ENCODE data around the gene UGCG. TPM values are rescaled to one million over a fixed set of nuclear protein-coding genes. Genes with fewer than 3 reads are reported as not detected.
A peak's percentile ranks its signal among the peaks of the same experiment; 100 is the strongest.

Gene UGCG
- total RNA-seq, 2 donors from 2014 or later: 15.1 to 15.8 TPM

DNA sequence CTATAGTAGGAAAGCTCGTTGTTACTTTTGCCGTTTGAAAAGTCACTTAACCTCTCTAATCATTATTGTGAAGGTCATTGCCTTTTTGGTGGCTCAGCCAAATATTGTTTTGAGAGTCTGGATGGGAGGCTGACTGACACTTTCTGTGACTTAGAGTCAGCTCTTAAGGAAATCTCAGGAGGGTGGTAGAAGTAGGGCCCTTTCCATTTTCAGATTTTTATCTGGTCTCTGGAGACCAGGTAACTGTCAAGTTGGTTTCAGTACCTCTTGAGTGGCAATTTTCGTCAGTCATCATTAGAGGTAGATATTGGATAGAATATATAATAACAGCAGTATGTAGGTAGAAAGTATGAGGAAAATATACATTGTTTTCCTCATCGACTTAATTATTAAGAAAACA lies 23.3 kb downstream of the UGCG start:
- Mint-ChIP-seq H3K4me1 (peaks cover 17% of the 10 kb centered on the region), H3K9me3 (no peaks in the 10 kb centered on the region), H3K36me3 (ENCODE audit: low read depth) (peaks cover 80% of the 10 kb centered on the region), H3K27ac (no peak overlapping the region), H3K27me3 (no peaks in the 10 kb centered on the region), H3K4me3 (no peak overlapping the region)
- ATAC-seq (replicated peaks): no peak

DNA sequence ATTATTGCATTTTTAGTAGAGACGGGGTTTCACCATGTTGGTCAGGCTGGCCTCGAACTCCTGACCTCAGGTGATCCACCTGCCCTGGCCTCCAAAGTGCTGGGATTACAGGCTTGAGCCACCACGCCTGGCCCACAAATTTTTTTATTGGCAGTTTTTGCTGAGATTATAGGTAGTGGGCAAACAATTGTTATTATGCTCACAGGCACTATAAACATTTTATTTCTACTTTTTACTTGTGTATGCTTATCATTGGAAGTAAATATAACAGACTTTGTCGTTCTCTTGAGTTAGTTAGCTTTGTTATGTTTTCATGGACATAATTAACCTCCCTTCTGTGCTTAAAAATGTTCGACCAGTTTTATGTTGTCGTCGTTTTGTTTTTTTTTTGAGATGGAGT lies 23.9 kb downstream of the UGCG start:
- peaks cover 75% of the 10 kb centered on the region for H3K36me3 Mint-ChIP-seq (ENCODE audit: low read depth)
- H3K27me3 Mint-ChIP-seq: no peaks in the 10 kb centered on the region
- H3K27ac Mint-ChIP-seq: no peak overlapping the region
- ATAC-seq (replicated peaks): no peak
- H3K4me3 Mint-ChIP-seq: no peak overlapping the region
- H3K9me3 Mint-ChIP-seq: no peaks in the 10 kb centered on the region
- peaks cover 13% of the 10 kb centered on the region for H3K4me1 Mint-ChIP-seq

DNA sequence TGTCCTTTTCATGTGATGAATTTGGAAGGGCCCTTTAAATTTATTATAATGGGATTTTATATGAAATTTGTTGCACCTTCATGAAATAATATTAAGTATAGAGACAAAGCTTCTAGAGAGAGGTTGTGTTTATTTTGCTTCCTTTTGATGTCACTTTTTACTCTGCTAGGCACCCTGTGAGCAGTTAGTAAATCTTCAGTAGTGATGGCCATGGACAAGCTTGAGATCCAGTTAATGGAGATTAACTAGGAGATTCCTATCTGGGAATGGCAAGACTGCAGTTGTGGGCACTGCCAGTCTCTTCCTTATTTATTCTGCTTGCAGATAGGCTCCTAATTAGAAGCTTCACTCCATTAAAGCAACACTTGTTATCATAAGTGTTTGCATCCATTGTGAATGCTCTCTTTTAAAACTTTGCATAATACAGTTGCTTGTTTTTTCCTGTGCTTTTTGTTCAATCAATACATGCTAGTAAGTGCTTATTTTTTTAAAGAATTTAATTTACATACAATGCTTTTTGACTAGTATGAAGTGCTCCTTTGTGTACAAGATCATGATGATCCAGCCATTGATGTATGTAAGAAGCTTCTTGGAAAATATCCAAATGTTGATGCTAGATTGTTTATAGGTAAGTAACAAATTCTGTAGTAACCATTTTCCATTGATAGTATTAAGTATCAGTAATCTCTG lies 25.9 kb downstream of the UGCG start:
- H3K36me3 Mint-ChIP-seq (ENCODE audit: low read depth): peaks cover 79% of the 10 kb centered on the region
- H3K4me1 Mint-ChIP-seq: peaks cover 9% of the 10 kb centered on the region
- H3K27me3 Mint-ChIP-seq: no peaks in the 10 kb centered on the region
- no peaks in the 10 kb centered on the region for H3K9me3 Mint-ChIP-seq
- no peak overlapping the region for H3K27ac Mint-ChIP-seq
- H3K4me3 Mint-ChIP-seq: no peak overlapping the region
- ATAC-seq (replicated peaks): no peak

DNA sequence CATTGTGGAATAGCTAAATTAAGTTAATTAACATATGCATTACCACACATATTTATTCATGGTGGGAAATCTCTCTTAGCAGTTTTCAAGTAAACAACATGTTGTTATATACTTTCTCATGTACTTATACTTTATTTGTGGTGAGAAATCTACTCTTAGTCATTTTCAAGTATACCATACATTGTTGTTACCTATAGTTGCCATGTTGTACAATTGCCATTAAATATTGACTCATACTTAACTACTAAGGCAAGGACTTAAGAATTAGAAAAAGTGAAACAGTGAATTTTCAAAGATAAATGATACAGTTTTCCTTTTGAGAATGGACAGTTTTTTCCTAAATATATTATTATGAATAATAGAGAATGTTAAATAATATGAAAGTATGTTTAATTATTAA lies 27.7 kb downstream of the UGCG start:
- H3K4me3 Mint-ChIP-seq: no peak overlapping the region
- no peak overlapping the region for H3K27ac Mint-ChIP-seq
- H3K27me3 Mint-ChIP-seq: no peaks in the 10 kb centered on the region
- no peaks in the 10 kb centered on the region for H3K9me3 Mint-ChIP-seq
- H3K36me3 Mint-ChIP-seq (ENCODE audit: low read depth): peaks cover 78% of the 10 kb centered on the region
- ATAC-seq (replicated peaks): no peak
- peaks cover 5% of the 10 kb centered on the region for H3K4me1 Mint-ChIP-seq

DNA sequence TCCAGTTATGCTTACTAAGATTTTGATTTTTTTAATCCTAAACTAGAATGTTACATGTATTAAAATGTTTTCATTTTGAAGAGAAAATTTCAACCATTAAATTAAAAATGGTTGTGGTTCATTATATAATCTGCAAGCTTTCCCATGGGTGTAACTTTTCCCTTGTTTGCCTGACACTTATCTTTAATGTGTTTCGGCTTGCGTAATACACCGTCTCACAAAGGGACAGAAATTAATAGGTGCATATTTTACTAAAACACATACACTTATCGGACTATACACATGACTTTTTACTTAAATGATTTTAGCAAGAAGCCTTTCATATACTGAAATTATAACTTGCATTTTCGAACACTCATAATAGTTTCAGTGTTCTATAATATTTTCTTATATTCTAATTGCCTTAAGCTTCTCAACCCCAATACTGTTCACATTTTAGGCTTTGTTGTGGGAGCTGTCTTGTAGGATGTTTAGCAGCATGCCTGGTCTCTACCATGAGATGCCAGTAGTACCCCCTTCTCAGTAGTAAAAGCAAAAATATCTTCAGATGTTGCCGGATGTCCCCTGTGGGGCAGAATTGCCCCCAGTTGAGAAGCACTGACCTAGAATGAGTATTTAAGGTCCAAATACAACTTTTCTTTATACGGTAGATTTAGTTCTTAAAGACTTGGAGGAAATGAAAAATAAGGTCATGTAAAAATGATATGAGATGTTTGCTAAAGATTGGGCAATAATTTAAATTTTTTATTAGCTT lies 28.6 kb downstream of the UGCG start:
- Mint-ChIP-seq H3K9me3 (no peaks in the 10 kb centered on the region), H3K27me3 (no peaks in the 10 kb centered on the region), H3K27ac (no peak overlapping the region), H3K36me3 (ENCODE audit: low read depth) (peaks cover 76% of the 10 kb centered on the region), H3K4me1 (peaks cover 5% of the 10 kb centered on the region), H3K4me3 (no peak overlapping the region)
- ATAC-seq (replicated peaks): no peak

DNA sequence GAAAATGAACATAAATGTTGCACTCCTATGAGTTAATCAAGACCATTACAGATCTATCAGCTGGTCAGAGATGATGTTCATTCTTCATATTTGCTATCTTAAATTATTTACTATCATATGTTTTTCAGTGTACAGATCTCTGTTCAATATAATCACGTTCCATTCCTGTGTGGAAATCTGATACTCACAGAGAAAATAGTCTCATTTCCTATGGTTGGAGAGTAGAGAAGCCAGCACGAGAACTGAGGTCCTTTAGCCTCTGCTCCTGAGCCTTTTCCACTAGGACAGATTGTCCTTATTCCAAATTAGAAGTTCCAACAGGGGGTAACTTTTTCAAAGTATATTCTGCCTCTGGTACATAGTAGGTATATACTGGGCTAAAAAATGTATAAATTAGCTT lies 29.2 kb downstream of the UGCG start:
- H3K27me3 Mint-ChIP-seq: no peaks in the 10 kb centered on the region
- no peak for ATAC-seq (replicated peaks)
- peak overlapping the region; percentile 78 for H3K27ac Mint-ChIP-seq
- peaks cover 76% of the 10 kb centered on the region for H3K36me3 Mint-ChIP-seq (ENCODE audit: low read depth)
- peaks cover 5% of the 10 kb centered on the region for H3K4me1 Mint-ChIP-seq
- H3K9me3 Mint-ChIP-seq: no peaks in the 10 kb centered on the region
- H3K4me3 Mint-ChIP-seq: no peak overlapping the region

DNA sequence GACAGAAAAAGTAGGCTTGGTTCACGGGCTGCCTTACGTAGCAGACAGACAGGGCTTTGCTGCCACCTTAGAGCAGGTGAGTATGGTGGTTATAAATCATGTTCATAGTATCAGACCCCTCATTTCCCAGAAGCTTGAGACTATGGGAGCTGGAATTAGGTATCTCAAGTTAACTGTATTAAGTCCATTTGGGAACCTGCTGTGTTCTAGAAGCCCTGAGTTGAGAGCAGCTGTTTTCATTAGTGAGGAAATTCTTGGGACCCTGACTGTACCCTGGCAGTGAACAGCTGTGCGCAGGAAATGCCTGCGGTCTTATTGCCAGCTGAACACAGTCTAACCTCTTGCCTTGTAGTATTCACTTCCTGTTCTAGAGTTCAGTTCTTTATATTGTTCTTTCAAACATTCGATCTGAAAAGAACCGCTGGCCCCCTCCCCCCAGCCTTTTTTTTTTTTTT lies 29.8 kb downstream of the UGCG start:
- peaks cover 77% of the 10 kb centered on the region for H3K36me3 Mint-ChIP-seq (ENCODE audit: low read depth)
- peak; percentile 99 for ATAC-seq (replicated peaks)
- no peaks in the 10 kb centered on the region for H3K27me3 Mint-ChIP-seq
- H3K9me3 Mint-ChIP-seq: no peaks in the 10 kb centered on the region
- peaks cover 5% of the 10 kb centered on the region for H3K4me1 Mint-ChIP-seq
- H3K4me3 Mint-ChIP-seq: peak overlapping the region; percentile 58
- H3K27ac Mint-ChIP-seq: peak overlapping the region; percentile 78

DNA sequence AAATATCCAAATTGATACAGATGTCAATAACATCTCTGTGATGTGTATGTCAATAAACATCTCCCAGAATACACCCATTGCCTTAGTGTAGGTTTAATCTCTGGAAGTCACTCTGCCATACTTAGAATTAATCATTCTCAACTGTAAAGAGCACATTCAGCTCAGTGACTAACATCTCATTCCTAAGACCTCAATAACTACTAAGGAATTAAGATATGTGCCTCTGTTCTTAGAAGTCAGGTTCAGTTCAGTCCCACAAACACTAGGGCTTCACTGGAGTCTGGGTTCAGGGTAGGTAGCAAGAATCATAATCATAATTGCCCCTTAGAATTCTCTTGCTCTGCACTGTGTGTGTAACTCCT lies 31.7 kb downstream of the UGCG start:
- H3K27ac Mint-ChIP-seq: no peak overlapping the region
- peaks cover 5% of the 10 kb centered on the region for H3K4me1 Mint-ChIP-seq
- H3K36me3 Mint-ChIP-seq (ENCODE audit: low read depth): peaks cover 80% of the 10 kb centered on the region
- ATAC-seq (replicated peaks): no peak
- no peaks in the 10 kb centered on the region for H3K9me3 Mint-ChIP-seq
- H3K4me3 Mint-ChIP-seq: peak overlapping the region; percentile 58
- H3K27me3 Mint-ChIP-seq: no peaks in the 10 kb centered on the region

DNA sequence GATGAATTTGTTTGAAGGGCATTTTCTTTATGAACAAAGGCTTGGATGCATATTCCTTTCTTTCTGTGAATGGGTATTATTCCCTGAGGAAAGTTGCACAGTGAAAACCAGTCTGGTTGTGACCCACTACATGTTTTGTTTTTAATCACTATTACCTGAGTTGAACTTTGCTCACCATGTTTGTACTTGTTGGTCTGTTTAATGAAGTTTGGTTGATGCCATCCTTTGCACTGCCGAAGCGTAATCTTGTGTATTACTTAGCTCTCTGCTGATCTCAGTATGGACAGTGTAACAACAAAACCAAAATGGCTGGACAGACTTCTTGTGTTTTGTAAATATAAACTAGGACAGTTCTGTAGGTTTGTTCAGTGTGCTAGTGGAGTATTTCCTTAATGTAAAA lies 38.1 kb downstream of the UGCG start:
- H3K36me3 Mint-ChIP-seq (ENCODE audit: low read depth): peaks cover 64% of the 10 kb centered on the region
- H3K27ac Mint-ChIP-seq: no peak overlapping the region
- H3K4me3 Mint-ChIP-seq: no peak overlapping the region
- H3K4me1 Mint-ChIP-seq: peaks cover 22% of the 10 kb centered on the region
- no peaks in the 10 kb centered on the region for H3K27me3 Mint-ChIP-seq
- no peak for ATAC-seq (replicated peaks)
- no peaks in the 10 kb centered on the region for H3K9me3 Mint-ChIP-seq

DNA sequence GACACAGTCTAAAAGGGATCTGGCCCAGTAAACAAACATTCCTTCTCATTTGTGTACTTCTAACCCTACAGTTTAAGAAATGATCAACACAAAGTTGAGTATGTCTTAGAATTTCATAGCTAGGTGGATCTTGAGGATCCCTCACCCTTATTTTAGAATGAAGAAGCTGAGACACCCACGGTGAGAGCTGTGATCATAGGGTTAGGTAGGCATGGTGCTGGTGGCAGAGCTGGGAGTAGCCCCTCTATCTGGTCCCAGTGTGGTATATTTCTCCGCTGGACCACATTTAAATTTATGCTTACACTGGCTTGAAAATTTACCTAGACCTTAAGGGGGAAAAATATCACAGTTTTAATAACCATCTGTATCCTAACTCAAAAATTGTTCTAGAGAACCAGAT lies 39.8 kb downstream of the UGCG start:
- Mint-ChIP-seq H3K9me3 (no peaks in the 10 kb centered on the region), H3K27me3 (no peaks in the 10 kb centered on the region), H3K27ac (no peak overlapping the region), H3K4me3 (no peak overlapping the region), H3K36me3 (ENCODE audit: low read depth) (peaks cover 50% of the 10 kb centered on the region), H3K4me1 (peaks cover 22% of the 10 kb centered on the region)
- no peak for ATAC-seq (replicated peaks)

DNA sequence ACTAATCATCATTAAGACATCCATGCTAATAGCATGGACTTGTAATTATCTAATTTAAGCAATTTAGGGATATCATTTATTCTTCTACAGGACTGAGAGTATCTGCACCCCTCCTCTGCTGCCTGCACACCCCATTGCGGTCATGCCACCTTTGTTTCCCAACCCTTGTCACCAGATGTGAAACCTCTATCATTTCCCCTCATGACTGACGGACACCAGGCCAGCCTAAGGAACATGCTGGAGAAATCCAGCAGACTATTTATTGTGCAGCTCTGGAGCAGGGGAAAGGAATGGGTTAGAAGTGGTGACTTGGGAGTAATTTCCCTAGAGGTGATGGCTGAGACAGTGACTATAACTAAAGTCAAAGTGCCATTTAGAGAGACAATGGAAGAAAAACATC lies 40.7 kb downstream of the UGCG start:
- peak overlapping the region; percentile 79 for H3K4me3 Mint-ChIP-seq
- peak; percentile 1 for ATAC-seq (replicated peaks)
- H3K27ac Mint-ChIP-seq: peak overlapping the region; percentile 83
- peaks cover 22% of the 10 kb centered on the region for H3K4me1 Mint-ChIP-seq
- H3K27me3 Mint-ChIP-seq: no peaks in the 10 kb centered on the region
- H3K9me3 Mint-ChIP-seq: no peaks in the 10 kb centered on the region
- H3K36me3 Mint-ChIP-seq (ENCODE audit: low read depth): peaks cover 40% of the 10 kb centered on the region

DNA sequence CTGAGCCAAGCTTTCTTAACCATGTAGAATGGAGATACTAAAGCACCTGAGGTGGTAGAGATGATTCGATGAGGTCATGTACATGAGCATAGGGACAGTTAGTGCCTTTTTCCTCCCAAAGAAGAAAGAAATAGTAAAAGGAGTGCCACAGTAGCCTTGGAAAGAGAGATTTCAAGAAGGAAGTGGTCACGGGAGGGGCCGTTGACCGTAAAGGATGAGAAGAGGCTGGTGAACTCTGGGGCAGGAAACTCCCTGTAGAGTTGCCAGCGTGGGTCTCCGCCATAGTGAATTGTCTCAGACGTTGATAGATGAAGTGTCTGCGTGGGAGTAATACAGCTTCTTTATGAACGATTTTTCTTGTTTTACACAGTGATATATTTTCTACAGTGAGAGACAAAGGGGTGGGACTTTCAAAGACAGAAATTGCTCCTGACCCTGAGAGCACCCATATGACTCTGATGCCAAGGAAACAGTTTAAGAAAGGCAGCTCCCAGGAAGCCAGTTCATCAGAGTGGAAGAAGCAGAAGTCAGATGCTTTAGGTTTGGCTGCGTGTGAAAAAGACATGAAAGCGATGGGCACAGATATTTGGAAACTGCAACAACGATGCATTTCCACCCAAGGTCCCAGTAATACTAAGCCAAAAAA lies 41.3 kb downstream of the UGCG start:
- Mint-ChIP-seq H3K9me3 (no peaks in the 10 kb centered on the region), H3K27ac (peak overlapping the region; percentile 83), H3K36me3 (ENCODE audit: low read depth) (peaks cover 34% of the 10 kb centered on the region), H3K4me1 (peaks cover 22% of the 10 kb centered on the region), H3K4me3 (peak overlapping the region; percentile 79), H3K27me3 (no peaks in the 10 kb centered on the region)
- ATAC-seq (replicated peaks): peak; percentile 95

DNA sequence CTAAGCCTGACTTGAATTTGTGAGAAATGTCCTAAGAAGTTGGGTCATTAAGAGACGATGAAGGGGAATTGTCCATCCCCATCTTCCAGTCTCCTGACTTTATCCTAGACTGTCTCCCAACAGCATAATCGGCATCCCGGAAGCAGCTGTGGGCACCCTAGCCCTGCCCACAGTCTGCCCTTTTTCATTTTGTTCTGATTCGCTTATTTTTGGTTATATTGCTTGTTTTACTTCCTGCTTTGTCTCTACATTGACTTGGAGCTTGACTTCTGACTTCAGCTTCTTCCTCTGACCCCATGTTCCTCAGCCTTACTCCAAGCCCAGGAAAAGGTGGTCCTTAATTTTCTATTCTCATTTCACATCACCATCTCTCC lies 41.8 kb downstream of the UGCG start:
- peak overlapping the region; percentile 83 for H3K27ac Mint-ChIP-seq
- H3K27me3 Mint-ChIP-seq: no peaks in the 10 kb centered on the region
- peaks cover 22% of the 10 kb centered on the region for H3K4me1 Mint-ChIP-seq
- H3K4me3 Mint-ChIP-seq: peak overlapping the region; percentile 79
- no peaks in the 10 kb centered on the region for H3K9me3 Mint-ChIP-seq
- H3K36me3 Mint-ChIP-seq (ENCODE audit: low read depth): peaks cover 29% of the 10 kb centered on the region
- ATAC-seq (replicated peaks): peak; percentile 20

DNA sequence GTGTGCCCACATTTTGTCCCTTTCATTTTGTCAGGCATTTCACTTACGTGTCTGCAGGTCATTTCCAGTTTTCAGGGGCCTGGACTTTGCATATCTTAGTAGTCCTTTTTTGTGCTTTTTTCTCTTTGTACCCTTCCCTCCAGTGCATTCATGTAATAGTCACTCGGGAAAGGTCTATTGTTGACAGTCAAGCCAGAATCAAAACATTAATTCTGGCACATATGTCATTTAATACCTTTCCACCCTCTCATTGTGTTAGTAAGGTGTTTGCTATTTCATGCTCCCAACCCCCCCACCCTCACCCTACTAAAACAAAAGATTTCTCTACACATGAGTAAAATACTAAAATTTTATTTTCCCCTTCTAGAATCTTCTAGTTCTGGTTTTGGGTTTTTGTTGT lies 42.7 kb downstream of the UGCG start:
- Mint-ChIP-seq H3K36me3 (ENCODE audit: low read depth) (peaks cover 20% of the 10 kb centered on the region), H3K4me3 (peak overlapping the region; percentile 79), H3K27me3 (no peaks in the 10 kb centered on the region), H3K27ac (peak overlapping the region; percentile 83), H3K4me1 (peaks cover 22% of the 10 kb centered on the region), H3K9me3 (no peaks in the 10 kb centered on the region)
- ATAC-seq (replicated peaks): no peak

DNA sequence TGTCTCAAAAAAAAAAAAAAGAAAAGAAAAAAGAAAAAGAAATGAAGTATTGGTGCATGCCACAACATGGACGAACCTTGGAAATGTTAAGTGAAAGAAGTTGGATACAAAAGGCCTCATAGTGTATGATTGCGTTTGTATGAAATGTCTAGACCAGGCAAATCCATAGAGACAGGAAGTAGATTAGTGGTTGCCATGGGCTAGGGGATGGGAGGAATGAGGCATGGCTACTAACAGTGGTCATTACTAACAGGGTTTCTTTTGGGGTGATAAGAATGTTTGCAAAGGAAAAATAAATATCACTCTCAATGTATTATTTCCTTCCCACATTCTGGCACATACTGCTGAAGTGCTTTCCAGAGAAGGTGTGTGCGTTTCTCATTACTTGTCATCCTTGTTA lies 44.1 kb downstream of the UGCG start:
- ATAC-seq (replicated peaks): no peak
- Mint-ChIP-seq H3K4me3 (no peak overlapping the region), H3K27ac (no peak overlapping the region), H3K36me3 (ENCODE audit: low read depth) (peaks cover 7% of the 10 kb centered on the region), H3K9me3 (no peaks in the 10 kb centered on the region), H3K27me3 (no peaks in the 10 kb centered on the region), H3K4me1 (peaks cover 32% of the 10 kb centered on the region)

Data from activated T-helper 17 cell treated with anti-CD3 and anti-CD28 coated beads, Interleukin-2, amount 50 U/mL, for 72 hours (primary cell).